Prostate gland (tissue), 2 donors: ENCODE data around the gene CNTN5.

Experiments
- CTCF ChIP-seq, 4 experiments: fragments of 200-600 bp in 2 of 4; fragments of 450-650 bp in 2 of 4; sonication (generic) in 2 of 4; IDR thresholded peaks; 1 replicate in 3 of 4; 2 replicates in 1 of 4; pipeline ENCODE4 v1.5.1; 2016 to 2019; ENCODE audit warnings: antibody characterized with exemption in 4 of 4, mild to moderate bottlenecking in 2 of 4, moderate library complexity in 2 of 4
- POLR2A ChIP-seq: fragments of 450-650 bp; IDR thresholded peaks from one replicate; pipeline ENCODE4 v1.6.1; 2016; ENCODE audit warnings: antibody characterized with exemption, mild to moderate bottlenecking

DNA sequence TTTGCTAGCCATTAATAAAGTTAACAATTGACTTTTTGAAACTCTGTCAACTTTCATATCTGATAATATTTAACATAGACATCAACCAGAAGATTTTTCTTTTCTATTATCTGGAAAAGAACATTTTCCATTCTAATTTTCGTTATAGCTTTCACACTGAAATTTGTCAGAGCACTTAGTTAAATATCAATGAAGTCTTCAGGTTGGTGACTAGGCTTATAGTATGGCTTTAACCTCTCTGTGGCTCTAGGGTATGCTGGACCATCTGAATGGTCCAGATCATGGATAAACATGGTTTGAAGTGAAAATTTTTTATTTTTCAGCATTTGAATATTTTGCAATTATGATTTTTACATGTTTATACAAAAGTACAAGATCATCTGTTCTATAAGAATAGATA is 548.1 kb downstream of the CNTN5 start:
- TF ChIP-seq CTCF (IDR thresholded peaks at IDR 0.05) (no peak), POLR2A (no peak)
